SJCRH30 (cell line): ENCODE data around the gene PPP1R2C. TPM values are rescaled to one million over a fixed set of nuclear protein-coding genes. Genes with fewer than 3 reads are reported as not detected.

Experiments
- DNase-seq, 2 experiments: peaks; one replicate each; pipeline ENCODE4 v3.0.0-alpha.2; 2015 to 2020
- H3K27ac ChIP-seq: fragments of 250-450 bp; sonication (Bioruptor Pico); 2 replicates; pipeline ENCODE4 v1.5.1; 2020; ENCODE audit warnings: mild to moderate bottlenecking, moderate library complexity
- H3K27me3 ChIP-seq: fragments of 250-450 bp; sonication (Bioruptor Pico); 2 replicates; pipeline ENCODE4 v1.5.1; 2020; ENCODE audit warnings: mild to moderate bottlenecking, moderate library complexity
- H3K36me3 ChIP-seq: fragments of 250-450 bp; sonication (Bioruptor Pico); 2 replicates; pipeline ENCODE4 v1.5.1; 2020; ENCODE audit warnings: mild to moderate bottlenecking, moderate library complexity
- H3K4me1 ChIP-seq: fragments of 250-450 bp; sonication (Bioruptor Pico); 2 replicates; pipeline ENCODE4 v1.5.1; 2020; ENCODE audit warnings: mild to moderate bottlenecking, moderate library complexity
- H3K4me3 ChIP-seq: fragments of 250-450 bp; sonication (Bioruptor Pico); 2 replicates; pipeline ENCODE4 v1.5.1; 2020; ENCODE audit warnings: mild to moderate bottlenecking, moderate library complexity
- H3K9me3 ChIP-seq: fragments of 250-450 bp; sonication (Bioruptor Pico); replicated peaks from 2 replicates; pipeline ENCODE4 v1.5.1; 2020; ENCODE audit warnings: mild to moderate bottlenecking, moderate library complexity
- total RNA-seq: library from RNA; depleted of rRNA; stranded (reverse); fragments of >200 nt; shearing (Covaris generic); gene quantifications from 2 replicates; pipeline ENCODE4 v1.2.3, GENCODE V29; 2014; rRNA removed

Gene PPP1R2C
- total RNA-seq, result not detected in 2 replicates

DNA sequence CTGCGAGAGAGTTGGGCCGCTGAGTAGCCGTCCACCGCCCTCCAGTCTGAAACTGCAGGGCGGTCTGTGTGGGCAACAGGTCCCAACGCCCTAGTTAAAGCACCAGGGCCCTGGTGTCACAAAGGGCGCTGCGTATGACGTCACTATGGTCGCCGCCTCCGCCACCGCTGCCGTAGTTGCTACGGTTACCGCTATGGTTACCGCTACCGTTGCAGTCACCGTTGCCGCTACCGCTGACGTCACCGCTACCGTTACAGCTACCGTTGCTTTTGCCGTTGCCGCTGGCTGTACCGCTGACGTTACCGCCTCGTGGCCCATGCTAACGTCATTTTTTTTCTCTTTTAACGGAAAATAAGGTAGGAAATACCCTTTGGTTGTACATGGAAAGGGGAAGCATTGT, at the start of gene PPP1R2C:
TSS of gene PPP1R2C (minus strand) at position 68 of the 400 bp plus-strand sequence. CDS start 84 bp downstream, outside the sequence.
- Histone ChIP-seq H3K9me3 (no peaks in the 10 kb centered on the region), H3K27ac (no peak within 1 kb of the TSS), H3K4me3 (no peak within 1 kb of the TSS), H3K36me3 (no peaks in the 10 kb centered on the region), H3K27me3 (no peaks in the 10 kb centered on the region), H3K4me1 (no peaks in the 10 kb centered on the region)
- DNase-seq, result no peak

DNA sequence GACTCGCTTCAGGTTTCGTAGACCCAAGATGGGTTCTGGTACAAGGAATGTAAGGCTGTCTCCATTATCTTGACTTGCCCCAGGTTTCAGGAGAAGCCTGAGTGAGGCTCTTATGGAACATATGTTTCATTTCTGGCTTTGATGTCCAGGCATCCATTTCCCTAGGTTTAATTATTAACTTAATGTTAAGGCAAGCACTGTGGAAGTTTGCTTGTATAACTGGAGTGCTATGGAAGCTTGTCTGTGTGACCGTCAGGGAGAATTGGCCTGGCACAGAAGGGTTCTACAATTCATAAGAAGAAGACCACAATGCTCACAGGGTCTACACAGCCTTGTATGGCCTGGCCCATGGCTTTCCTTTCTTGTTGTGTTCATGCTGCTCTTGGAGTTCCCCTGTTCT, 47.2 kb upstream of the PPP1R2C start:
- DNase-seq, result no peak
- no peak overlapping the region for H3K4me3 ChIP-seq

DNA sequence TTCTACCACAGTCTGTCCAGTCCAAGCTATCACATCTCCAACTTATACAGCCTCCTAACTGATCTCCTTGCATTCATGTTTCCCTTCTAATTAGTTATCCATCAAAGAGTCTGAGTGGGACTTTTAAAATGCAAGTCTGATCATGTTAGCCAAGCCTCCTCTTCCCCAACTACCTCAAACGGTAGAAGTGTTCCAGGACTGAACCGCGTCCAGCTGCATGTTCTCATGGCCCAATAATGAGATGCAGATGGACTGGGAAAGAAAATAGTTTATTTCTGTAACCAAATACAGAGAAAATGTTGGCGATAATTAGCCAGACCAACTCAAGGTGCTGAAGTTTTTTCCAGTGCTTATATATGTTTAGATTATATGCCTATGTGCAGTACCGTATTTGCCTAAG, 46.6 kb upstream of the PPP1R2C start:
- Histone ChIP-seq H3K9me3 (no peaks in the 10 kb centered on the region), H3K36me3 (no peaks in the 10 kb centered on the region), H3K27ac (no peak overlapping the region), H3K27me3 (no peaks in the 10 kb centered on the region), H3K4me1 (no peaks in the 10 kb centered on the region), H3K4me3 (no peak overlapping the region)
- DNase-seq, result no peak

More for the DNA sequence above, 47.2 kb upstream of the PPP1R2C start:
- Histone ChIP-seq H3K36me3 (no peaks in the 10 kb centered on the region), H3K4me1 (no peaks in the 10 kb centered on the region), H3K27me3 (no peaks in the 10 kb centered on the region), H3K27ac (no peak overlapping the region), H3K9me3 (no peaks in the 10 kb centered on the region)

DNA sequence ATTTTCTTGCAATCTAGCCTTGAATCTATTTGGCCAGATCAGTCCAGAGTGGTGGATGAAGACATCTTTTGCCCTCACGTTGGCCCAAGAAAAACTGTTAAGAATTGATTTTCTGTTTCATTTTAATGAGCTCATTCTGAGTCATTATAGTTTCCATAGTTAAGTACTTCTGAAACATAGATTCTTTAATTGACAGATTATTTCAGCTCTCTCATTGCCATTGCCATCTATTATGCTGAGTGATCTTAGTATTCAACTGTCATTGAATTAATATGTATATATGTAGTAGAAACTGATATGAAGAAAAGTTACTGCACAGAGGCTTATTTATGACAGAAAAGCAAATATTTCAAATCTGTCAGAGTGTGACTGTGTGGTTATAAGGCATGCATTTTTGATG, 45.5 kb upstream of the PPP1R2C start:
- no peak overlapping the region for H3K27ac ChIP-seq

DNA sequence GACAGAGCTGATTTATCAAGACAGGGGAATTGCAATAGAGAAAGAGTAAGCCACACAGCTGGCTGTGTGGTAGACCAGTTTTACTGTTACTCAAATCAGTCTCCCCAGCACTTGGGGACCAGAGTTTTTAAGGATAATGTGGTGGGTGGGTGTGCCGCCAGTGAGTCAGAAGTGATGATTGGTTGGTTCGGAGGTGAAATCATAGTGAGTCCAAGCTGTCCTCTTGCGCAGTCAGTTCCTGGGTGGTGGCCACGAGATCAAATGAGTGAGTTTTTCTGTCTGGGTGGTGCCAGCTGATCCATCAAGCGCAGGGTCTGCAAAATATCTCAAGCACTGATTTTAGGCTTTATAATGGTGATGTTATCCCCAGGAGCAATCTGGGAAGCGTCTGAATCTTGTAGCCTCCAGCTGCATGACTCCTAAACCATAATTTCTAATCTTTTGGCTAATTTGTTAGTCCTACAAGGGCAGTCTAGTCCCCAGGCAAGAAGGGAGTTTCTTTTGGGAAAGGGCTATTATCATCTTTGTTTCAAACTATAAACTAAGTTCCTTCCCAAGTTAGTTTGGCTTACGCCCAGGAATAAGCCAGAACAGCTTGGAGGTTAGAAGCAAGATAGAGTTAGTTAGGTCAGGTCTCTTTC, 44.0 kb upstream of the PPP1R2C start:
- no peaks in the 10 kb centered on the region for H3K9me3 ChIP-seq
- H3K4me3 ChIP-seq, result no peak overlapping the region

More for the DNA sequence above, 45.5 kb upstream of the PPP1R2C start:
- Histone ChIP-seq H3K4me1 (no peaks in the 10 kb centered on the region), H3K9me3 (no peaks in the 10 kb centered on the region), H3K27me3 (no peaks in the 10 kb centered on the region), H3K36me3 (no peaks in the 10 kb centered on the region), H3K4me3 (no peak overlapping the region)
- no peak for DNase-seq

DNA sequence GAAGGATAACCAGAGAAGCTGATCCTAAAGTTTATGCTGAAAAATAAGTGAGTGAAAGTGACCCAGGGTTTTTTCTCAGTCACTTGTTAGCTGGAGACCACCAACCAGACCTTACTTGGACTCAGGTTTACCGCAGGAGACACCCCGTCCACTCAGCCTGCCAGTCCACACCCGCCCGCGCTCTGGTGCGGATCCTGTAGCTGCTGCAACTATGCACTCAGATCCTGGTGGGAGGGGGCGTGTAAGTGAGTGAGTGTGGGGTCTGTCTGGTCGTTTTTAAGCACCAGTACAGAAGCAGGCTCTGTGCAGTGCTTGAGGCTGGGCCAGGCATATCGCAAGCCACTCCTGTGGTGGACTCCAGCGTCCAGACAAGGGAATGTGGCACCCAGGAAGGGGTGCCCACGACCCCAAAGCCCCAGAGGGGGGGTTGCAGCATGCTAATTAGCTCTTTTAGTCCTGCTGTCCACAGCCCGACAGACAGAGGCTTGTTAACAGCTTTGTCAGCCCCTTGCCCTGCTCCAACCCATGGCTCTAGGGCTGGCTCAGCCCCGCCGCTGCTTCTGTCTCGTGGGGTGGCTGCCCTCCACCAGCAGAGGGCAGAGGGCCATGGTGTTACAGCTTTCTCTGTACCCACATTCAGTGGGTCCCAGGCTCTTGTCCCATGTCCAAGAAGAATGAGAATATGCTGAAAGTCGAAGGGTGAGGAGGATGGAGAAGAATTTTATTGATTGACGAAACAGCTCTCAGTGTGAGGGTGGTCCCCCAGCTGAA, 40.4 kb upstream of the PPP1R2C start:
- H3K27me3 ChIP-seq, result no peaks in the 10 kb centered on the region
- H3K4me1 ChIP-seq, result no peaks in the 10 kb centered on the region
- H3K9me3 ChIP-seq, result no peaks in the 10 kb centered on the region
- no peak for DNase-seq
- H3K27ac ChIP-seq, result no peak overlapping the region
- H3K4me3 ChIP-seq, result no peak overlapping the region
- no peaks in the 10 kb centered on the region for H3K36me3 ChIP-seq

More for the DNA sequence above, 44.0 kb upstream of the PPP1R2C start:
- DNase-seq, result no peak
- Histone ChIP-seq H3K27me3 (no peaks in the 10 kb centered on the region), H3K27ac (no peak overlapping the region), H3K4me1 (no peaks in the 10 kb centered on the region), H3K36me3 (no peaks in the 10 kb centered on the region)

DNA sequence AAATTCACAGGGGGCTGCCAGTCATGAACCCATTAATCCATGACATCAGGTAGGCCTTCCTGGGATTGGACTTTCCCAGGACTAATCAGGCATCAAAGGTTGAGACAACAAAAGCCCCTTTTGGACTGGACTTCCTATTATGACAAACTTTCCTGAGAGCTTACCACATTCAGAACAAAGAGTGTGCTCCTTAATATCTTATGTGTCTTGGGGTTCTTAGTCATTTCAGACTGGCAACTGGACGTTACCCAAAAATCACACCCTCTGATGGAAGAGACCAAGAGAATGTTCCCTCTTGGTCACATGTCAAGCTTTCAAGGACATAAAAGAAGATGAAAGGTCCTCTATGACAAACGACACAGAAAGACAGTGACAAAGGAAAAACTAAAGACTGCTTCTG, 31.6 kb upstream of the PPP1R2C start:
- no peak for DNase-seq
- H3K27ac ChIP-seq, result no peak overlapping the region
- H3K27me3 ChIP-seq, result no peaks in the 10 kb centered on the region
- no peaks in the 10 kb centered on the region for H3K4me1 ChIP-seq
- H3K4me3 ChIP-seq, result no peak overlapping the region
- no peaks in the 10 kb centered on the region for H3K9me3 ChIP-seq
- no peaks in the 10 kb centered on the region for H3K36me3 ChIP-seq

DNA sequence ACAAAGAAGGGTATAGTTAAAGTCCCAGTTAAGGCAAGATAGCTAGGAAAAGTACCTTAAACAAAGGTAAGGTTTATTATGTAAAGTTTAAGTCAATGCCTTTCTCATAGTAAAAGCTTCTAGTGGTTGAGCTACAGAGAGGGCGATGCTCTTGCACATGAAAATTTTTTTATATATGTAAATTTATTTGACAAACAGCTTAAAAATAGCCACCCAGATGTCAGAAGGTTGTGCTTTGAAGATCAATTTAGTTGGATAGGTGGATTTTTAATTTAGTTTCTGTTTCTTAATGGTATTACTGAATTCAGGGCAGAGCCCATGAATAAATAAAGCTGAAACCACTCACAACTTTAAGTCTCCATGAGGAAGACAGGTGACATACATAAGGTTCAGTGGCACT, 29.4 kb upstream of the PPP1R2C start:
- Histone ChIP-seq H3K27ac (no peak overlapping the region), H3K4me1 (no peaks in the 10 kb centered on the region), H3K9me3 (no peaks in the 10 kb centered on the region), H3K27me3 (no peaks in the 10 kb centered on the region), H3K36me3 (no peaks in the 10 kb centered on the region), H3K4me3 (no peak overlapping the region)
- DNase-seq, result no peak

DNA sequence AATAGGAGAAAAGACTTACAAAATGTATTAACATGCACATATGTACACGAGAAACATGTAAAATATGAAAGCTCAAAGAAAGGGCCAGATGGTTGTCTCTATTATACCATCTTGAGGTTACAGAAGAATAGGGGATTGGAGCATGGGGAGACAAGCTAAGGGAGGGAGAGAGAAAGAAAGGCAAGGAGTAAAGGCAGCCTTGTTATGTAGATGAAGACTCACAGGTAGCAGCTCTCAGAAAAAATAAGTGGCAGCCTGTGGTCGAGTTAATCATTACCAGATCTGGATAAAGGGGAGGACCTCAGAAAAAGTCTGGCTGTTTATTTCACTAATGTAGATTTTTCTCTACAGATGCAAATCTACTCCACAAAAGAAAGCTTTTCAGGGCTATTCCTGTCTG, 26.6 kb upstream of the PPP1R2C start:
- no peak overlapping the region for H3K4me3 ChIP-seq
- no peaks in the 10 kb centered on the region for H3K36me3 ChIP-seq
- H3K4me1 ChIP-seq, result no peaks in the 10 kb centered on the region
- no peak overlapping the region for H3K27ac ChIP-seq
- H3K9me3 ChIP-seq, result no peaks in the 10 kb centered on the region
- no peak for DNase-seq
- H3K27me3 ChIP-seq, result no peaks in the 10 kb centered on the region

DNA sequence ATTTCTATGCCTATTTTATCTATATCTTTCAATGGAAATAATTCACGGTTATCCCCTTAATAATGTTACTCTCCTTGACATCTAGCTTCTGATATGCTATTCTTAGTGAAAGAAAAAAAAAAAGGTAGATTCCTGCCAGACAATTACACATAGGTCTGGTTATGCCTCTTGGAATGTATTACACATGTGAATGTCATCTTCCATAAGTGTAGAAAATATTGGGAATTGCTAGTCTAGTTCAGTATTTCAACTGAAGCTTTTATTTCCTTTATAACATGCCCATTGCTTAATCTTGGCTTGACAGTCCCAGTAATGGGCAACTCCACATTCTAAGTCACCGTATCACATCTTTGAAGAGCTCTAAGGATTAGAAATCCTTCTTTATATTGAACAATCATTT, 25.4 kb upstream of the PPP1R2C start:
- Histone ChIP-seq H3K27ac (no peak overlapping the region), H3K36me3 (no peaks in the 10 kb centered on the region), H3K4me3 (no peak overlapping the region), H3K9me3 (no peaks in the 10 kb centered on the region), H3K4me1 (no peaks in the 10 kb centered on the region), H3K27me3 (no peaks in the 10 kb centered on the region)
- no peak for DNase-seq

DNA sequence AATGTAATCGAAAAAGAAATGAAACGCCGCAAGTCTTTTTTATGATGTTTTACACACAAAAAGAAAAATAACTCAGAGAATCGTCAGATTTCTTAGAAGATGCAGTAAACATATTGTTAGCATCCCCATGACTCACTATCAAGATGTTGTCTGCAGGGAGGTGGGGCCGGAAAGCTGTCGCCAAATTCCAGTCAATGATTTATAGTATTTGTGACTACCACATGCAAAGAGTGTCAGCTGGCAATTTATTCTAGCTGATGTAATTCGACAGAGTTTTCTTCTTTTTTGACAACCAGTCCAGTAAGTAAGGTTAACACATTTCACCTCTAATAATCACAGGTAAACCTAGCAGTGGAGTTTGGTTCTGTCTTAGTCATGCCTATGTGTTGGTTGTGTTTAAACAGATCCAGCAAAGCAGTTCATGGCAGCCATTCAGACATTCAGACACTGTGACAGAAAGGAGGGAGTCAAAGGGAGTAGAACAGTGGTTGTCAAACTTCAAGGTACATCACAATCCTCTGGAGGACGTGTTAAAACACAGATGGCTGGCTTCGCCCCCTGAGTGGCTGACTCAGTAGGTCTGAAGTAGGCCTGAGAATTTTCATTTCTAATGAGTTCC, 19.8 kb upstream of the PPP1R2C start:
- Histone ChIP-seq H3K4me1 (no peaks in the 10 kb centered on the region), H3K9me3 (no peaks in the 10 kb centered on the region), H3K4me3 (no peak overlapping the region), H3K27ac (no peak overlapping the region), H3K27me3 (no peaks in the 10 kb centered on the region), H3K36me3 (no peaks in the 10 kb centered on the region)
- DNase-seq, result no peak

DNA sequence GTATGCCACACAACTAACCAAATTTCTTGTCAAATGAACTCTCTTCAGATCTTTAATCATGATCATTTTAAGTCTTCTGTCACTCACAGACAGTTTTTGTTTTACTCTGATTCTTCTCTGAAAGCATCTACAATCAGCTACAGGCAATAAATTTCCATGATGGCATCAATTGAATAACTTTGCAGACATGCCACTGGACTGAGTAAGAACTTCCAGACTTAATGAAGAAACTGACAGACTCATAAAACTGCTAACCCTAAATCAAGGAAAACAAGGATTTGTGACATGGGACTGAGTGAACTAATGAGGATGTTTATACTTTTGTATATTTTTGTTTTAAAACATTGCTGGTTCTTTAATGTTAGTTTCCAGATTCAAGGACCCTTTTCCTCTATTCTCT, 5.5 kb upstream of the PPP1R2C start:
- H3K9me3 ChIP-seq, result no peaks in the 10 kb centered on the region
- no peak for DNase-seq
- no peaks in the 10 kb centered on the region for H3K36me3 ChIP-seq
- no peaks in the 10 kb centered on the region for H3K4me1 ChIP-seq
- no peak overlapping the region for H3K4me3 ChIP-seq
- H3K27me3 ChIP-seq, result no peaks in the 10 kb centered on the region
- no peak overlapping the region for H3K27ac ChIP-seq

DNA sequence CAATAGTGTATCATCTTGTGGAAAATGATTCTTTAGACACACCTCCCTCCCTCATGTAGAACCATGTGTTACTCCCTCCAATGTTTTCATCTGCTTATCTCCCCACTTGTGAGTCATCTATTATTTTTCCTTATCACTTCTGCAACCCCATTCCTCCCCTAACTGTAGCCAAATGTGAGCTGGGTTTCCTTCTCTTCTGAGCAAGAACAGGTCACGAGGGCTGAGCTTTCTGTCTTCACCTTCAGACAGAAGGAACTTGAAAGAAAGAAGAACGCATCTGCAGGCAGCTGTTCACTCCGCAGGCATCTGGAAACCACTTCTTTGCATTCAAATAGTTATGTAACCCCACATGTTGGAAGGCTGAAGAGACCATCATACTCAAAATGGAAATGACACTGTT, 1.8 kb downstream of the PPP1R2C start:
- DNase-seq, result no peak
- Histone ChIP-seq H3K9me3 (no peaks in the 10 kb centered on the region), H3K4me3 (no peak overlapping the region), H3K36me3 (no peaks in the 10 kb centered on the region), H3K27ac (no peak overlapping the region), H3K4me1 (no peaks in the 10 kb centered on the region), H3K27me3 (no peaks in the 10 kb centered on the region)

DNA sequence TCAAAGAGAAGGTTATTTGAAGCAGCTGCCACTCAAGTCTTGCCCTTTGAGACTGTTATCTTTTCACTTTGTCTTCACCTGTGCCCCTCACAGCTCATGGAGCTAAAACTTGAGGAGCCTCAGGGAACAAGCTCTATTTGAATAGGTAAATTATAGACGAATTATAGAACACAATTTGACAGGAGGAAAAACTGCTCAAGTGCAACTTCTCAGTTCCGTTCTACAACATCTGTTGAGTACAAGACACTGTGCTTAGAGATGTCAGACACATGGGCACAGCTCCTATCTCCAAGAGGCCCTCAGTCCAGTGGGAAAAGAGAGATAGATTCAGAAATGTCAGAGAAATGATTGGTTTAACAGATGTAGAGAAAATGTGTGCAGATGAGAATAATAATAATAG, 5.1 kb downstream of the PPP1R2C start:
- no peaks in the 10 kb centered on the region for H3K36me3 ChIP-seq
- no peaks in the 10 kb centered on the region for H3K9me3 ChIP-seq
- H3K27me3 ChIP-seq, result no peaks in the 10 kb centered on the region
- H3K4me1 ChIP-seq, result no peaks in the 10 kb centered on the region
- no peak overlapping the region for H3K27ac ChIP-seq
- no peak for DNase-seq
- H3K4me3 ChIP-seq, result no peak overlapping the region

DNA sequence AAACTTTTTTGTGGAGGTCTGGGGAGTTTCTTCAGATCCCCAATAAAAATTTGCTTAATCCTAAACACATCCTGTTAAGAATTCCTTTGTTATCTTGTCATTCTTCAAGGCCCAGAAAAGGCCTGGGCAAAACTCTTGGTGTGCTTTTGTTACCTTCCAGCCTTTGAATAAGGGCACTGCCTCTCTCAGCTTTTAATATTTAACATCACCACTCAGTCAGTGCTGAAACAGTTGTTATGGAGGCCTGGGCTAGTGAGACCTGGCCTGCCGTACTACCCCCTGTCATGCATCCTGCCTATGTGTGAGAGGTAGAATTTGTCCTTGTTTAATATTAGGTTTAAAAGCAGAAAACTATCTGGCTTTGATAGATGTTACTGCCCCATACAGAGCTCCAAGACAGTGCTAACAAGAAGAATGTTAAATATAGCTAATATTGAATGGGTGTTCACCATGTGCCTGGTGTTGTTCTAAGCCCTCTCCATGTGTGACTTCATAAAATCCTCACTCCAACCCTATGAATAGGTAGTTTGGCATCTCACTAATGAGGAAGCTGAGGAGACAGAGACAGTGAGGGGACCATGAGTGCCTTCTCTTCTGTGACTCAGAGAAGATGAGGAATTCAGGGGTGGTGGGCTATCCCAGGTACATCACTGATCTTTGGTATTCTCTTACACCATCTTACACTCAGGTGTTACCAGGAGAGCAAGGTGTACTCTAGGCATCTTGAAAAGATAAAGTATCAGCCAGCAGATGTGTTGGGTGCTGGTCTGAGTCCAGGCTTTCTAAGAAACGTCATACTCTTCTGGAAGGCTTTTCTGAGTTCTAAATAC, 6.2 kb downstream of the PPP1R2C start:
- Histone ChIP-seq H3K9me3 (no peaks in the 10 kb centered on the region), H3K36me3 (no peaks in the 10 kb centered on the region), H3K4me3 (no peak overlapping the region), H3K4me1 (no peaks in the 10 kb centered on the region), H3K27me3 (no peaks in the 10 kb centered on the region), H3K27ac (no peak overlapping the region)
- DNase-seq, result no peak
